AG09309 (cell line): ENCODE data around the gene DDX46.

Experiments
- DNase-seq: peaks from one replicate; pipeline ENCODE4 v3.0.0-alpha.2; 2010; ENCODE audit warnings: low read depth
- H3K4me3 ChIP-seq: 2 replicates; pipeline ENCODE4 v1.5.1; 2011; ENCODE audit warnings: mild to moderate bottlenecking, low read depth, low read length, moderate library complexity; ENCODE audit not compliant: control insufficient read depth
- CTCF ChIP-seq: IDR thresholded peaks from 2 replicates; pipeline ENCODE4 v1.5.1; 2011; ENCODE audit warnings: mild to moderate bottlenecking, low read depth, low read length, inconsistent platforms; ENCODE audit not compliant: insufficient read depth, control insufficient read depth; ENCODE audit errors: missing control alignments

Gene DDX46

GRCh38 chr5:134784946-134785620 lies 26.5 kb downstream of the DDX46 start:
- no peak for TF ChIP-seq CTCF
- no peak for DNase-seq
- H3K4me3 ChIP-seq: no peak overlapping the region

GRCh38 chr5:134787692-134788091 lies 29.1 kb downstream of the DDX46 start:
- H3K4me3 ChIP-seq: no peak overlapping the region
- DNase-seq: no peak
- TF ChIP-seq CTCF: no peak

GRCh38 chr5:134791580-134791979 lies 33.0 kb downstream of the DDX46 start:
- TF ChIP-seq CTCF: no peak
- no peak overlapping the region for H3K4me3 ChIP-seq
- DNase-seq: no peak

- no peak overlapping the region for H3K4me3 ChIP-seq
Observed at GRCh38 chr5:134792286-134792685, 33.7 kb downstream of the DDX46 start.

GRCh38 chr5:134793111-134793510 lies 34.5 kb downstream of the DDX46 start:
- no peak for TF ChIP-seq CTCF
- no peak for DNase-seq
- no peak overlapping the region for H3K4me3 ChIP-seq

More at GRCh38 chr5:134792286-134792685, 33.7 kb downstream of the DDX46 start:
- TF ChIP-seq CTCF: no peak
- no peak for DNase-seq

- no peak for DNase-seq
- no peak overlapping the region for H3K4me3 ChIP-seq
- no peak for TF ChIP-seq CTCF
Observed at GRCh38 chr5:134794082-134794481, 35.5 kb downstream of the DDX46 start.

GRCh38 chr5:134794819-134795218 lies 36.2 kb downstream of the DDX46 start:
- no peak overlapping the region for H3K4me3 ChIP-seq
- TF ChIP-seq CTCF: no peak
- no peak for DNase-seq
